Heart right ventricle (tissue), 16 donors: Measurements from ENCODE around the gene NEURL4. TPM values are rescaled to one million over a fixed set of nuclear protein-coding genes. Genes with fewer than 3 reads are reported as not detected.
A peak's percentile ranks its signal among the peaks of the same experiment; 100 is the strongest.

Experiments used
- ATAC-seq, 8 donors: fragments of 200-7000 bp; cut with Tn5 transposase; one replicate each; pipeline ENCODE4 v1.9.1; 2020; ENCODE audit warnings: mild to moderate bottlenecking in 8 of 8, moderate library complexity in 8 of 8, moderate number of reproducible peaks in 1 of 8
- DNase-seq, 2 donors: peaks; one replicate each; pipeline ENCODE4 v3.0.0-alpha.2; 2020
- H3K27ac ChIP-seq, 10 donors: fragments of 200-600 bp; sonication (generic) in 2 of 10; one replicate each; pipeline versions ENCODE4 v1.5.0 to v1.8.0; 2020 to 2022; ENCODE audit warnings: mild to moderate bottlenecking in 3 of 10
- H3K27me3 ChIP-seq, 7 donors: fragments of 200-600 bp; one replicate each; pipeline ENCODE4 v1.8.0; 2021 to 2022; ENCODE audit warnings: mild to moderate bottlenecking in 2 of 7
- H3K36me3 ChIP-seq, 9 donors: fragments of 200-600 bp; sonication (generic) in 1 of 9; one replicate each; pipeline versions ENCODE4 v1.5.0 to v1.8.0; 2020 to 2022; ENCODE audit warnings: mild to moderate bottlenecking in 2 of 9
- H3K4me1 ChIP-seq, 9 donors: fragments of 200-600 bp; sonication (generic) in 1 of 9; one replicate each; pipeline versions ENCODE4 v1.5.0 to v1.8.0; 2020 to 2022; ENCODE audit warnings: mild to moderate bottlenecking in 4 of 9
- H3K4me3 ChIP-seq, 10 donors: fragments of 200-600 bp; sonication (generic) in 2 of 10; one replicate each; pipeline versions ENCODE4 v1.5.0 to v1.8.0; 2020 to 2022; ENCODE audit warnings: mild to moderate bottlenecking in 7 of 10, moderate library complexity in 2 of 10
- H3K9me3 ChIP-seq, 11 donors: fragments of 200-600 bp in 10 of 11; sonication (generic) in 2 of 11; one replicate each; pipeline versions ENCODE4 v1.5.0 to v1.8.0; 2013 to 2022; ENCODE audit warnings: mild to moderate bottlenecking in 2 of 11, control low read depth in 1 of 11, moderate library complexity in 1 of 11
- CTCF ChIP-seq, 9 donors: fragments of 200-600 bp; sonication (generic) in 2 of 9; IDR thresholded peaks; one replicate each; pipeline versions ENCODE4 v1.5.0 to v1.8.0; 2021 to 2022; ENCODE audit warnings: antibody characterized with exemption in 9 of 9, mild to moderate bottlenecking in 5 of 9, moderate library complexity in 1 of 9
- WGBS, 2 donors: extraction: QIAGEN DNeasy Blood & Tissue Kit; methylation state at CpG; one replicate each; pipeline ENCODE4 v1.1.7; 2013; ENCODE audit warnings: inconsistent platforms in 1 of 2; 5-methylcytosine and 5-hydroxymethylcytosine counted together
- intact Hi-C, 10 donors: fragments of 100-400 bp; cut with DNase I; formaldehyde crosslinking; loops; one replicate each; pipeline versions ENCODE4 v1.11.1 to v1.14.2; 2022
- polyA plus RNA-seq, 2 donors: library from polyadenylated mRNA; stranded (reverse); fragments of 200-250 nt; gene quantifications; one replicate each; pipeline ENCODE4 v1.2.3, GENCODE V29; 2013
- total RNA-seq, 10 donors: library from RNA; stranded (reverse); fragmentation: NEBNext Ultra II Directional in 3 of 10; extraction: Animal tissue kit (Norgen Biotek cat#: 25700) in 3 of 10; gene quantifications; one replicate each; pipeline versions ENCODE4 v1.2.1 to v1.2.4, GENCODE V29; 2021 to 2023
- donor health status: Arrhythmogenic right ventricular cardiomyopathy.
- donor health status: ischemic (EF 13 %, LVEDD 7.1; RV severe dilation, severe dysfunction).
- donor health status: healthy with polysubstance abuse.
- donor health status: DM: no; HTN: yes; CAD: no.
- donor health status: DM: no; HTN: no; CAD: no.
- donor health status: ischemic (EF 25% LVEDD 6.9; RV normal size, moderate dysfunction).
- donor health status: ischemic (EF 25% LVEDD 5.7; RV mildly dilated, moderate dysfunction).
- donor health status: healthy.
- donor health status: DM: yes; HTN: yes; CAD: no.
- donor health status: Ischemic cardiomyopathy.
- donor health status: ischemic (EF 35%, LVEDD 5.7; RV mildly dilated, moderate dysfunction).
- donor health status: nonischemic (EF 11% LVEDD 7.7; RV severe dilation, severe dysfunction).
- donor health status: DM: yes; HTN: yes; CAD: no.
- donor health status: PGD.
- donor health status: ischemic (EF 29% LVEDD 5.4; RV normal size, mild dysfunction).
- donor health status: nonischemic (EF 23%, LVEDD 6.1; RV moderate dilation, normal function).

Gene NEURL4
- total and polyA plus RNA-seq, 12 donors, result 21.7 to 55.5 (median 28.7) TPM

- peak; percentile 91 to 93 for DNase-seq
- ATAC-seq, result peak; percentile 70 to 84 (median 80)
- no peaks in the 10 kb centered on the region for H3K9me3 ChIP-seq
- peaks cover 8 to 65% (median 46%) of the 10 kb centered on the region in 9 donors for H3K4me1 ChIP-seq
- H3K36me3 ChIP-seq, result peaks cover 0 to 15% (median 0%) of the 10 kb centered on the region in 9 donors
- peak within 1 kb of the TSS; percentile 73 to 91 (median 84) for H3K4me3 ChIP-seq
- intact Hi-C loops, result loop anchor here (1.0 to 10.0 kb wide), 13 partner anchors 40 to 333 kb away; partner anchors contain the start of genes FGF11 (in 5 of the 10), TMEM102 (in 5 of the 10), PLSCR3 (in 4 of the 10) and SENP3 (in 4 of the 10)
- 0 to 1% methylated on average over 78 to 91 of the region's 91 CpGs for WGBS, 2 donors
- peak within 1 kb of the TSS; percentile 96 to 100 (median 99) for H3K27ac ChIP-seq
- peak in 7 of 9 donors; percentile 44 to 69 (median 59) for TF ChIP-seq CTCF (IDR thresholded peaks at IDR 0.05)
- no peaks in the 10 kb centered on the region for H3K27me3 ChIP-seq
Measured at GRCh38 chr17:7351665-7352502, 22.7 kb upstream of the NEURL4 start, which contains the start of gene KCTD11. TSS of gene KCTD11 (plus strand) at chr17:7352162.

GRCh38 chr17:7348478-7349242 is 19.5 kb upstream of the NEURL4 start:
- H3K27ac ChIP-seq, result peak overlapping the region in 5 of 10 donors; percentile 98 to 100 (median 99)
- no peak for DNase-seq

GRCh38 chr17:7347630-7348477 is 18.7 kb upstream of the NEURL4 start:
- WGBS, 2 donors, result 69 to 72% methylated on average over 19 of the region's 19 CpGs
- H3K27ac ChIP-seq, result no peak overlapping the region
- peaks cover 4 to 33% (median 28%) of the 10 kb centered on the region in 9 donors for H3K4me1 ChIP-seq

More at GRCh38 chr17:7348478-7349242, 19.5 kb upstream of the NEURL4 start:
- Histone ChIP-seq H3K36me3 (peaks cover 0 to 32% (median 0%) of the 10 kb centered on the region in 9 donors), H3K4me1 (peaks cover 4 to 41% (median 35%) of the 10 kb centered on the region in 9 donors), H3K9me3 (no peaks in the 10 kb centered on the region), H3K27me3 (no peaks in the 10 kb centered on the region), H3K4me3 (no peak overlapping the region)
- ATAC-seq, result no peak
- TF ChIP-seq CTCF (IDR thresholded peaks at IDR 0.05), result no peak
- intact Hi-C loops, result loop anchor here in 4 of 10 donors (2.0 to 5.0 kb wide), 3 partner anchors 51 to 68 kb away; partner anchors contain the start of gene SLC2A4 (in 4 of the 4)
- 64 to 77% methylated on average over 18 to 19 of the region's 19 CpGs for WGBS, 2 donors

More at GRCh38 chr17:7347630-7348477, 18.7 kb upstream of the NEURL4 start:
- intact Hi-C loops, result loop anchor here in 4 of 10 donors (2.0 to 5.0 kb wide), 3 partner anchors 51 to 67 kb away; partner anchors contain the start of gene SLC2A4 (in 4 of the 4)
- DNase-seq, result no peak
- H3K27me3 ChIP-seq, result peaks cover 0 to 3% (median 0%) of the 10 kb centered on the region in 7 donors
- TF ChIP-seq CTCF (IDR thresholded peaks at IDR 0.05), result no peak
- peaks cover 0 to 38% (median 0%) of the 10 kb centered on the region in 9 donors for H3K36me3 ChIP-seq
- no peak overlapping the region for H3K4me3 ChIP-seq
- ATAC-seq, result no peak
- H3K9me3 ChIP-seq, result no peaks in the 10 kb centered on the region
